ENCODE measurements around the gene PRR16.

GRCh38 chr5:120613729-120614128 lies 149.6 kb downstream of the PRR16 start:
- TF ChIP-seq POLR2AphosphoS5 (IDR thresholded peaks at IDR 0.05; ENCODE audit: low read depth, low read length) (no peak), TAF1 (IDR thresholded peaks at IDR 0.05; ENCODE audit: low read depth, low read length) (no peak), POLR2A (IDR thresholded peaks at IDR 0.05; ENCODE audit: low read depth, low read length) (no peak), PAX5 (IDR thresholded peaks at IDR 0.05; ENCODE audit: insufficient read depth, low read length, severe bottlenecking) (no peak)
